Mucosa of rectum (tissue), 2 donors: ENCODE data around the gene KIAA0040.

Experiments
- H3K27ac ChIP-seq, 2 donors: one replicate each; pipeline ENCODE4 v1.7.0; 2013; ENCODE audit warnings: inconsistent platforms in 2 of 2, low read depth in 2 of 2, low read length in 2 of 2
- H3K27me3 ChIP-seq, 2 donors: one replicate each; pipeline ENCODE4 v1.7.0; 2013; ENCODE audit warnings: low read length in 2 of 2; ENCODE audit not compliant: control insufficient read depth in 2 of 2, insufficient read depth in 2 of 2
- H3K36me3 ChIP-seq, 2 donors: one replicate each; pipeline ENCODE4 v1.7.0; 2013; ENCODE audit warnings: low read length in 2 of 2; ENCODE audit not compliant: control insufficient read depth in 2 of 2, insufficient read depth in 2 of 2
- H3K4me1 ChIP-seq, 2 donors: one replicate each; pipeline ENCODE4 v1.7.0; 2013; ENCODE audit warnings: low read length in 2 of 2, mild to moderate bottlenecking in 1 of 2; ENCODE audit not compliant: control insufficient read depth in 2 of 2, insufficient read depth in 2 of 2
- H3K4me3 ChIP-seq, 2 donors: one replicate each; pipeline ENCODE4 v1.7.0; 2013; ENCODE audit warnings: low read length in 2 of 2
- H3K9ac ChIP-seq, 2 donors: one replicate each; pipeline ENCODE4 v1.7.0; 2013; ENCODE audit warnings: low read length in 2 of 2, low read depth in 1 of 2, mild to moderate bottlenecking in 1 of 2
- H3K9me3 ChIP-seq, 2 donors: one replicate each; pipeline ENCODE4 v1.7.0; 2013; ENCODE audit warnings: low read length in 2 of 2; ENCODE audit not compliant: control insufficient read depth in 2 of 2
- donor health status: healthy.
- donor health status: Normal muscosa, but diverticular disease.

Gene KIAA0040

GRCh38 chr1:175203570-175204068, 11.0 kb upstream of the KIAA0040 start:
- Histone ChIP-seq H3K36me3 (no peaks in the 10 kb centered on the region), H3K9me3 (no peaks in the 10 kb centered on the region), H3K27me3 (no peaks in the 10 kb centered on the region), H3K9ac (no peak overlapping the region), H3K4me1 (peaks cover 0 to under 1% of the 10 kb centered on the region in 2 donors), H3K4me3 (no peak overlapping the region), H3K27ac (no peak overlapping the region)

GRCh38 chr1:175200678-175201521, 8.3 kb upstream of the KIAA0040 start:
- no peaks in the 10 kb centered on the region for H3K27me3 ChIP-seq
- no peaks in the 10 kb centered on the region for H3K9me3 ChIP-seq
- no peaks in the 10 kb centered on the region for H3K4me1 ChIP-seq
- no peak overlapping the region for H3K4me3 ChIP-seq
- H3K36me3 ChIP-seq, result no peaks in the 10 kb centered on the region
- peak overlapping the region; percentile 4 to 36 for H3K27ac ChIP-seq
- no peak overlapping the region for H3K9ac ChIP-seq

GRCh38 chr1:175198332-175198731, 5.8 kb upstream of the KIAA0040 start:
- Histone ChIP-seq H3K27me3 (no peaks in the 10 kb centered on the region), H3K36me3 (no peaks in the 10 kb centered on the region), H3K9me3 (no peaks in the 10 kb centered on the region), H3K4me3 (no peak overlapping the region), H3K27ac (no peak overlapping the region), H3K4me1 (peaks cover under 1 to 3% of the 10 kb centered on the region in 2 donors), H3K9ac (no peak overlapping the region)

- H3K9ac ChIP-seq, result no peak overlapping the region
- H3K4me1 ChIP-seq, result peaks cover 5 to 6% of the 10 kb centered on the region in 2 donors
- H3K4me3 ChIP-seq, result no peak overlapping the region
- no peak overlapping the region for H3K27ac ChIP-seq
- no peaks in the 10 kb centered on the region for H3K9me3 ChIP-seq
- H3K27me3 ChIP-seq, result no peaks in the 10 kb centered on the region
- H3K36me3 ChIP-seq, result no peaks in the 10 kb centered on the region
Observed at GRCh38 chr1:175197531-175197930, 5.0 kb upstream of the KIAA0040 start.

GRCh38 chr1:175195798-175196197, 3.2 kb upstream of the KIAA0040 start:
- H3K4me3 ChIP-seq, result no peak overlapping the region
- no peak overlapping the region for H3K27ac ChIP-seq
- H3K36me3 ChIP-seq, result no peaks in the 10 kb centered on the region
- H3K9me3 ChIP-seq, result no peaks in the 10 kb centered on the region
- H3K4me1 ChIP-seq, result peaks cover 11 to 13% of the 10 kb centered on the region in 2 donors
- H3K27me3 ChIP-seq, result no peaks in the 10 kb centered on the region
- H3K9ac ChIP-seq, result no peak overlapping the region

GRCh38 chr1:175195281-175195680, 2.7 kb upstream of the KIAA0040 start:
- Histone ChIP-seq H3K4me1 (peaks cover 11 to 18% of the 10 kb centered on the region in 2 donors), H3K9ac (no peak overlapping the region), H3K9me3 (no peaks in the 10 kb centered on the region), H3K4me3 (no peak overlapping the region), H3K27ac (no peak overlapping the region), H3K27me3 (no peaks in the 10 kb centered on the region), H3K36me3 (no peaks in the 10 kb centered on the region)

GRCh38 chr1:175193527-175193910, 943 bp upstream of the KIAA0040 start:
- Histone ChIP-seq H3K27me3 (no peaks in the 10 kb centered on the region), H3K4me3 (peak overlapping the region; percentile 87 to 95), H3K36me3 (no peaks in the 10 kb centered on the region), H3K9ac (peak overlapping the region; percentile 74 to 85), H3K27ac (peak overlapping the region; percentile 89 to 91), H3K4me1 (peaks cover 15 to 25% of the 10 kb centered on the region in 2 donors), H3K9me3 (no peaks in the 10 kb centered on the region)

GRCh38 chr1:175192111-175192629, 406 bp downstream of the KIAA0040 start:
- H3K9ac ChIP-seq, result peak overlapping the region; percentile 89 to 91
- H3K4me3 ChIP-seq, result peak overlapping the region; percentile 87 to 95
- peak overlapping the region; percentile 89 to 91 for H3K27ac ChIP-seq
- no peaks in the 10 kb centered on the region for H3K9me3 ChIP-seq
- H3K27me3 ChIP-seq, result no peaks in the 10 kb centered on the region
- no peaks in the 10 kb centered on the region for H3K36me3 ChIP-seq
- H3K4me1 ChIP-seq, result peaks cover 15 to 25% of the 10 kb centered on the region in 2 donors

GRCh38 chr1:175191659-175192058, 917 bp downstream of the KIAA0040 start:
- no peaks in the 10 kb centered on the region for H3K36me3 ChIP-seq
- H3K27me3 ChIP-seq, result no peaks in the 10 kb centered on the region
- H3K9me3 ChIP-seq, result no peaks in the 10 kb centered on the region
- H3K27ac ChIP-seq, result peak overlapping the region; percentile 89 to 91
- H3K4me3 ChIP-seq, result peak overlapping the region; percentile 87 to 95
- H3K4me1 ChIP-seq, result peaks cover 15 to 25% of the 10 kb centered on the region in 2 donors
- peak overlapping the region; percentile 89 to 91 for H3K9ac ChIP-seq

- H3K4me3 ChIP-seq, result peak overlapping the region in 1 of 2 donors; percentile 45
- no peaks in the 10 kb centered on the region for H3K27me3 ChIP-seq
- H3K9me3 ChIP-seq, result no peaks in the 10 kb centered on the region
- peaks cover 15 to 25% of the 10 kb centered on the region in 2 donors for H3K4me1 ChIP-seq
- peak overlapping the region; percentile 25 to 60 for H3K27ac ChIP-seq
- H3K9ac ChIP-seq, result no peak overlapping the region
- H3K36me3 ChIP-seq, result no peaks in the 10 kb centered on the region
Observed at GRCh38 chr1:175188936-175189335, 3.6 kb downstream of the KIAA0040 start.
